H9 (cell line): ENCODE measurements around the gene MIEF1. TPM values are rescaled to one million over a fixed set of nuclear protein-coding genes. Genes with fewer than 3 reads are reported as not detected.
"Not testable (repeated sequence)": the region's sequence is repeated elsewhere in the genome, so short reads cannot be mapped to it uniquely, and the experiment has no call there.

ENCODE experiments used
- DNase-seq: peaks from one replicate; pipeline ENCODE4 v3.0.0-alpha.2; 2017
- H2AFZ ChIP-seq: one replicate; pipeline ENCODE4 v1.6.1; 2013; ENCODE audit warnings: mild to moderate bottlenecking, low read length, control low read depth, moderate library complexity
- H2AK5ac ChIP-seq: 2 replicates; pipeline ENCODE4 v1.6.1; 2013; ENCODE audit warnings: low read length, control low read depth, mixed read lengths; ENCODE audit not compliant: insufficient read length
- H2BK120ac ChIP-seq: one replicate; pipeline ENCODE4 v1.6.1; 2013; ENCODE audit warnings: low read depth, mild to moderate bottlenecking, low read length, control low read depth, inconsistent platforms; ENCODE audit not compliant: poor library complexity, severe bottlenecking
- H2BK12ac ChIP-seq: 2 replicates; pipeline ENCODE4 v1.6.1; 2013; ENCODE audit warnings: low read length, control low read depth, mixed read lengths, low read depth; ENCODE audit not compliant: insufficient read length
- H2BK15ac ChIP-seq: 2 replicates; pipeline ENCODE4 v1.6.1; 2013; ENCODE audit warnings: low read depth, low read length, control low read depth
- H2BK20ac ChIP-seq: one replicate; pipeline ENCODE4 v1.6.1; 2013; ENCODE audit warnings: low read depth, mild to moderate bottlenecking, low read length, control low read depth, inconsistent platforms; ENCODE audit not compliant: poor library complexity, severe bottlenecking
- H2BK5ac ChIP-seq: 2 replicates; pipeline ENCODE4 v1.6.1; 2013; ENCODE audit warnings: low read length, control low read depth, mixed read lengths; ENCODE audit not compliant: insufficient read length
- H3K14ac ChIP-seq: 2 replicates; pipeline ENCODE4 v1.6.1; 2013; ENCODE audit warnings: low read length, control low read depth; ENCODE audit not compliant: insufficient read depth
- H3K18ac ChIP-seq: 2 replicates; pipeline ENCODE4 v1.6.1; 2013; ENCODE audit warnings: low read depth, mild to moderate bottlenecking, mixed read lengths, low read length, control low read depth; ENCODE audit not compliant: insufficient read length
- H3K23ac ChIP-seq: 2 replicates; pipeline ENCODE4 v1.6.1; 2013; ENCODE audit warnings: low read length, control low read depth, mixed read lengths, low read depth; ENCODE audit not compliant: insufficient read length
- H3K23me2 ChIP-seq: 2 replicates; pipeline ENCODE4 v1.6.1; 2013; ENCODE audit warnings: low read depth, mild to moderate bottlenecking, mixed read lengths, low read length, control low read depth; ENCODE audit not compliant: insufficient read length, poor library complexity, severe bottlenecking
- H3K27ac ChIP-seq: 2 replicates; pipeline ENCODE4 v1.5.1; 2013; ENCODE audit warnings: low read length, control low read depth, mixed read lengths, low read depth; ENCODE audit not compliant: insufficient read length
- H3K27me3 ChIP-seq: 2 replicates; pipeline ENCODE4 v1.6.1; 2013; ENCODE audit warnings: low read length, control low read depth, inconsistent platforms; ENCODE audit not compliant: insufficient read depth
- H3K4ac ChIP-seq: 2 replicates; pipeline ENCODE4 v1.6.1; 2013; ENCODE audit warnings: low read depth, mild to moderate bottlenecking, control low read depth, inconsistent platforms, low read length, moderate library complexity
- H3K4me1 ChIP-seq: 2 replicates; pipeline ENCODE4 v1.6.1; 2013; ENCODE audit warnings: low read length, control low read depth, inconsistent platforms; ENCODE audit not compliant: insufficient read depth
- H3K4me2 ChIP-seq: 2 replicates; pipeline ENCODE4 v1.6.1; 2013; ENCODE audit warnings: low read length, control low read depth, mixed read lengths; ENCODE audit not compliant: insufficient read length, insufficient read depth
- H3K56ac ChIP-seq: 2 replicates; pipeline ENCODE4 v1.6.1; 2013; ENCODE audit warnings: low read depth, mild to moderate bottlenecking, mixed read lengths, low read length, control low read depth; ENCODE audit not compliant: insufficient read length
- H3K79me1 ChIP-seq: 2 replicates; pipeline ENCODE4 v1.6.1; 2013; ENCODE audit warnings: low read depth, mild to moderate bottlenecking, moderate library complexity, low read length, control low read depth, inconsistent platforms; ENCODE audit not compliant: insufficient read depth, poor library complexity, severe bottlenecking
- H3K79me2 ChIP-seq: 2 replicates; pipeline ENCODE4 v1.6.1; 2013; ENCODE audit warnings: low read length, control low read depth, inconsistent platforms; ENCODE audit not compliant: insufficient read depth
- H3K9ac ChIP-seq: 2 replicates; pipeline ENCODE4 v1.6.1; 2013; ENCODE audit warnings: low read length, control low read depth, mixed read lengths; ENCODE audit not compliant: insufficient read length; ENCODE audit errors: extremely low read depth
- H3K9me3 ChIP-seq: one replicate; pipeline ENCODE4 v1.6.1; 2013; ENCODE audit warnings: low read depth, low read length, inconsistent platforms; ENCODE audit not compliant: control insufficient read depth
- H3T11ph ChIP-seq: one replicate; pipeline ENCODE4 v1.6.1; 2013; ENCODE audit warnings: mild to moderate bottlenecking, low read length, control low read depth, inconsistent platforms
- H4K20me1 ChIP-seq: one replicate; pipeline ENCODE4 v1.6.1; 2013; ENCODE audit not compliant: control insufficient read depth, insufficient read length, insufficient read depth
- H4K5ac ChIP-seq: 2 replicates; pipeline ENCODE4 v1.6.1; 2013; ENCODE audit warnings: low read depth, mild to moderate bottlenecking, mixed read lengths, low read length, control low read depth; ENCODE audit not compliant: insufficient read length
- H4K8ac ChIP-seq: replicated peaks from 2 replicates; pipeline ENCODE4 v1.6.1; 2013; ENCODE audit warnings: low read length, control low read depth, mixed read lengths, low read depth; ENCODE audit not compliant: insufficient read length
- H4K91ac ChIP-seq: 2 replicates; pipeline ENCODE4 v1.6.1; 2013; ENCODE audit warnings: low read depth, mild to moderate bottlenecking, moderate library complexity, mixed read lengths, low read length, control low read depth; ENCODE audit not compliant: insufficient read length
- H3K27ac Mint-ChIP-seq, 3 experiments: 2 replicates in 2 of 3; 3 replicates in 1 of 3; pipeline ENCODE4 v1.8.0; 2020 to 2021; ENCODE audit warnings: mixed read lengths in 3 of 3, mild to moderate bottlenecking in 1 of 3, moderate library complexity in 1 of 3
- H3K27me3 Mint-ChIP-seq: 2 replicates; pipeline ENCODE4 v1.8.0; 2021; ENCODE audit warnings: low read depth, mild to moderate bottlenecking, moderate library complexity, mixed read lengths
- H3K36me3 Mint-ChIP-seq, 3 experiments: 2 replicates in 2 of 3; 3 replicates in 1 of 3; pipeline ENCODE4 v1.8.0; 2020 to 2021; ENCODE audit warnings: low read depth in 3 of 3, mixed read lengths in 3 of 3; ENCODE audit not compliant: insufficient read depth in 1 of 3
- H3K4me1 Mint-ChIP-seq, 2 experiments: 2 replicates each; pipeline ENCODE4 v1.8.0; 2020; ENCODE audit warnings: mixed read lengths in 2 of 2
- H3K4me3 Mint-ChIP-seq, 2 experiments: 2 replicates in 1 of 2; 3 replicates in 1 of 2; pipeline ENCODE4 v1.8.0; 2020 to 2021; ENCODE audit warnings: mild to moderate bottlenecking in 2 of 2, mixed read lengths in 2 of 2, moderate library complexity in 1 of 2
- H3K9me3 Mint-ChIP-seq, 2 experiments: 2 replicates in 1 of 2; 3 replicates in 1 of 2; pipeline ENCODE4 v1.8.0; 2020; ENCODE audit warnings: mild to moderate bottlenecking in 2 of 2, mixed read lengths in 2 of 2, moderate library complexity in 1 of 2
- WGBS: extraction: QIAGEN DNeasy Blood & Tissue Kit; methylation state at CpG from one replicate; pipeline ENCODE4 v1.1.7; 2013; ENCODE audit warnings: missing lambda C conversion rate, low lambda C conversion rate, mixed read lengths; ENCODE audit not compliant: insufficient read length; ENCODE audit errors: extremely low coverage; 5-methylcytosine and 5-hydroxymethylcytosine counted together
- total RNA-seq: library from RNA; stranded (reverse); gene quantifications from 2 replicates; pipeline ENCODE4 v1.2.1, GENCODE V29; 2021
- TF ChIP-seq, protein P1 (sequence below): fragments of 200-600 bp; sonication (generic); conservative IDR thresholded peaks from 3 replicates; pipeline ENCODE4 v1.8.0; 2021; ENCODE audit warnings: antibody characterized with exemption, mild to moderate bottlenecking

Gene MIEF1
- total RNA-seq, 1 experiment from 2014 or later, result 32.6 TPM

DNA sequence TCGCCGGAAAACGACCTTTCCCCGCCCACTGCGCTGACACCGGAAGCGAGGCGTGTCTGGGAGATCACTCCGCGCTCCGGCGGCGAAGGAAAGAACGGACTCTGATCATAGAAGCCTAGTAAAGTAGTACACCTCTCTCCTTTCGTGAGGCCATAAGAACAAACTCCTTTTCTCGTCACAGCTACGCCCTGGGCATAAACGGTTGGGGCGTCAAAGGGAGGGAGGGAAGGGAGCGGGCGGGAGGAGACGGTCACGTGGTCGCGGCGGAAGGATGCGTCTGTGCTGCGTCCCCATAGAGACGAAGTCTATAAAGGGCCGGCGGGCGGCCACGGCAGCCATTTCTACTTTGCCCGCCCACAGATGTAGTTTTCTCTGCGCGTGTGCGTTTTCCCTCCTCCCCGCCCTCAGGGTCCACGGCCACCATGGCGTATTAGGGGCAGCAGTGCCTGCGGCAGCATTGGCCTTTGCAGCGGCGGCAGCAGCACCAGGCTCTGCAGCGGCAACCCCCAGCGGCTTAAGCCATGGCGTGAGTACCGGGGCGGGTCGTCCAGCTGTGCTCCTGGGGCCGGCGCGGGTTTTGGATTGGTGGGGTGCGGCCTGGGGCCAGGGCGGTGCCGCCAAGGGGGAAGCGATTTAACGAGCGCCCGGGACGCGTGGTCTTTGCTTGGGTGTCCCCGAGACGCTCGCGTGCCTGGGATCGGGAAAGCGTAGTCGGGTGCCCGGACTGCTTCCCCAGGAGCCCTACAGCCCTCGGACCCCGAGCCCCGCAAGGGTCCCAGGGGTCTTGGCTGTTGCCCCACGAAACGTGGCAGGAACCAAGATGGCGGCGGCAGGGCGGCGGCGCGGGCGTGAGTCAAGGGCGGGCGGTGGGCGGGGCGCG, 18.4 kb downstream of the MIEF1 start, which contains the start of gene ATF4:
Gene ATF4, plus strand, starts transcription at position 337 of the 880 bp plus-strand sequence. CDS start 884 bp downstream, outside the sequence.
- Histone ChIP-seq H3K79me2 (peaks cover 8% of the 10 kb centered on the region; the same call in 1 of the 2 replicates), H3K23me2 (peaks cover 13% of the 10 kb centered on the region), H3K9ac (peak within 1 kb of the TSS; percentile 97), H3K79me1 (no peaks in the 10 kb centered on the region), H2BK5ac (peak within 1 kb of the TSS; percentile 98), H2AK5ac (no peak within 1 kb of the TSS), H4K20me1 (peaks cover 9% of the 10 kb centered on the region), H3K23ac (no peak within 1 kb of the TSS), H3K27ac (peak within 1 kb of the TSS; percentile 75), H2AFZ (peak within 1 kb of the TSS; percentile 89), H4K5ac (peak within 1 kb of the TSS; percentile 84), H3K14ac (peak within 1 kb of the TSS; percentile 99), H2BK12ac (no peak within 1 kb of the TSS), H3K4me1 (no peaks in the 10 kb centered on the region; the same call in 1 of the 2 replicates), H3K4ac (peak within 1 kb of the TSS; percentile 91; the same call in 1 of the 2 replicates), H3K18ac (peak within 1 kb of the TSS; percentile 99), H2BK15ac (no peak within 1 kb of the TSS), H3K9me3 (no peaks in the 10 kb centered on the region), H4K91ac (peak within 1 kb of the TSS; percentile 96), H3K56ac (peak within 1 kb of the TSS; percentile 83), H2BK120ac (no peak within 1 kb of the TSS), H3T11ph (no peak within 1 kb of the TSS), H2BK20ac (no peak within 1 kb of the TSS), H4K8ac (no peak within 1 kb of the TSS), H3K4me2 (peak within 1 kb of the TSS; percentile 73), H3K27me3 (no peaks in the 10 kb centered on the region; the same call in 1 of the 2 replicates)
- Mint-ChIP-seq H3K27ac (peak within 1 kb of the TSS; percentile 100), H3K9me3 (peaks cover 0 to 2% of the 10 kb centered on the region in 2 experiments; a peak in 3 of 5 replicates), H3K36me3 (peaks cover 33 to 71% (median 50%) of the 10 kb centered on the region in 3 experiments), H3K4me1 (peaks cover 25 to 28% of the 10 kb centered on the region in 2 experiments), H3K27me3 (peaks cover 39% of the 10 kb centered on the region), H3K4me3 (peak within 1 kb of the TSS; percentile 94 to 98)
- no peak for DNase-seq
- WGBS, result no CpG with 5 or more reads among the region's 86 CpGs
- TF ChIP-seq, protein P1, sequence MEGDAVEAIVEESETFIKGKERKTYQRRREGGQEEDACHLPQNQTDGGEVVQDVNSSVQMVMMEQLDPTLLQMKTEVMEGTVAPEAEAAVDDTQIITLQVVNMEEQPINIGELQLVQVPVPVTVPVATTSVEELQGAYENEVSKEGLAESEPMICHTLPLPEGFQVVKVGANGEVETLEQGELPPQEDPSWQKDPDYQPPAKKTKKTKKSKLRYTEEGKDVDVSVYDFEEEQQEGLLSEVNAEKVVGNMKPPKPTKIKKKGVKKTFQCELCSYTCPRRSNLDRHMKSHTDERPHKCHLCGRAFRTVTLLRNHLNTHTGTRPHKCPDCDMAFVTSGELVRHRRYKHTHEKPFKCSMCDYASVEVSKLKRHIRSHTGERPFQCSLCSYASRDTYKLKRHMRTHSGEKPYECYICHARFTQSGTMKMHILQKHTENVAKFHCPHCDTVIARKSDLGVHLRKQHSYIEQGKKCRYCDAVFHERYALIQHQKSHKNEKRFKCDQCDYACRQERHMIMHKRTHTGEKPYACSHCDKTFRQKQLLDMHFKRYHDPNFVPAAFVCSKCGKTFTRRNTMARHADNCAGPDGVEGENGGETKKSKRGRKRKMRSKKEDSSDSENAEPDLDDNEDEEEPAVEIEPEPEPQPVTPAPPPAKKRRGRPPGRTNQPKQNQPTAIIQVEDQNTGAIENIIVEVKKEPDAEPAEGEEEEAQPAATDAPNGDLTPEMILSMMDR, result no peak

GRCh38 chr22:39521106-39521885, 19.2 kb downstream of the MIEF1 start:
- Mint-ChIP-seq H3K4me3 (peak overlapping the region; percentile 94 to 98), H3K4me1 (peaks cover 27 to 29% of the 10 kb centered on the region in 2 experiments), H3K36me3 (peaks cover 28 to 68% (median 42%) of the 10 kb centered on the region in 3 experiments), H3K27ac (peak overlapping the region; percentile 98 to 100 (median 100)), H3K27me3 (peaks cover 30% of the 10 kb centered on the region)
- not testable (repeated sequence) for H3K9me3 ChIP-seq, H4K8ac ChIP-seq, H2AFZ ChIP-seq, H3K56ac ChIP-seq, DNase-seq, H4K91ac ChIP-seq, H3K27ac ChIP-seq, H2BK20ac ChIP-seq, H3K79me1 ChIP-seq, H2BK12ac ChIP-seq, H3K79me2 ChIP-seq, H3K4ac ChIP-seq, H2BK5ac ChIP-seq, H3K27me3 ChIP-seq, H2AK5ac ChIP-seq, H3K9me3 Mint-ChIP-seq, H4K5ac ChIP-seq, H2BK120ac ChIP-seq, H3K23ac ChIP-seq, H3K4me1 ChIP-seq, H3T11ph ChIP-seq, H4K20me1 ChIP-seq, H2BK15ac ChIP-seq
- Histone ChIP-seq H3K18ac (peak overlapping the region; percentile 47), H3K4me2 (peak overlapping the region; percentile 52), H3K23me2 (peaks cover 13% of the 10 kb centered on the region), H3K9ac (peak overlapping the region; percentile 97), H3K14ac (peak overlapping the region; percentile 86; the same call in 1 of the 2 replicates)
- WGBS, result no CpG with 5 or more reads among the region's 28 CpGs
